GM23248 (cell line): ENCODE results near the gene LILRA6. TPM values are rescaled to one million over a fixed set of nuclear protein-coding genes. Genes with fewer than 3 reads are reported as not detected.

Experiments used
- DNase-seq: peaks from one replicate; pipeline ENCODE4 v3.0.0-alpha.2; 2015
- H2AFZ ChIP-seq: fragments of 200-600 bp; sonication (generic); 2 replicates; pipeline ENCODE4 v1.6.1; 2016; ENCODE audit warnings: antibody characterized with exemption
- H3F3A ChIP-seq: fragments of 200-600 bp; sonication (generic); 2 replicates; pipeline ENCODE4 v1.6.1; 2016; ENCODE audit warnings: mild to moderate bottlenecking, antibody characterized with exemption, mixed run types; ENCODE audit not compliant: insufficient read depth
- H3K27ac ChIP-seq: fragments of 200-600 bp; sonication (generic); 2 replicates; pipeline ENCODE4 v1.5.1; 2016; ENCODE audit warnings: mild to moderate bottlenecking
- H3K27me3 ChIP-seq: fragments of 200-600 bp; sonication (generic); replicated peaks from 2 replicates; pipeline ENCODE4 v1.6.1; 2016; ENCODE audit warnings: mild to moderate bottlenecking; ENCODE audit not compliant: insufficient read depth
- H3K36me3 ChIP-seq: fragments of 200-600 bp; sonication (generic); 2 replicates; pipeline ENCODE4 v1.6.1; 2016; ENCODE audit warnings: low read depth, mild to moderate bottlenecking
- H3K4me1 ChIP-seq: fragments of 200-600 bp; sonication (generic); 2 replicates; pipeline ENCODE4 v1.6.1; 2016; ENCODE audit warnings: mild to moderate bottlenecking; ENCODE audit not compliant: insufficient read depth
- H3K4me2 ChIP-seq: fragments of 200-600 bp; sonication (generic); one replicate; pipeline ENCODE4 v1.6.1; 2016; ENCODE audit warnings: mild to moderate bottlenecking; ENCODE audit not compliant: unreplicated experiment
- H3K4me3 ChIP-seq: fragments of 200-600 bp; sonication (generic); 2 replicates; pipeline ENCODE4 v1.5.1; 2016; ENCODE audit warnings: mild to moderate bottlenecking
- H3K79me2 ChIP-seq: fragments of 200-600 bp; sonication (generic); 2 replicates; pipeline ENCODE4 v1.6.1; 2016; ENCODE audit warnings: mild to moderate bottlenecking; ENCODE audit not compliant: insufficient read depth
- H3K9ac ChIP-seq: fragments of 200-600 bp; sonication (generic); 2 replicates; pipeline ENCODE4 v1.6.1; 2016; ENCODE audit warnings: mild to moderate bottlenecking
- H3K9me2 ChIP-seq: fragments of 200-600 bp; sonication (generic); 2 replicates; pipeline ENCODE4 v1.6.1; 2016; ENCODE audit warnings: mixed run types, mild to moderate bottlenecking, moderate library complexity; ENCODE audit not compliant: insufficient read depth
- H3K9me3 ChIP-seq: fragments of 200-600 bp; sonication (generic); one replicate; pipeline ENCODE4 v1.6.1; 2017; ENCODE audit warnings: low read depth
- H4K20me1 ChIP-seq: fragments of 200-600 bp; sonication (generic); 2 replicates; pipeline ENCODE4 v1.6.0; 2016; ENCODE audit not compliant: insufficient read depth
- EZH2 ChIP-seq: fragments of 200-600 bp; sonication (generic); IDR thresholded peaks from 2 replicates; pipeline ENCODE4 v1.6.1; 2018; ENCODE audit warnings: antibody characterized with exemption, mild to moderate bottlenecking; ENCODE audit not compliant: insufficient read depth, poor library complexity, severe bottlenecking
- EZH2phosphoT487 ChIP-seq: fragments of 200-600 bp; sonication (generic); IDR thresholded peaks from 2 replicates; pipeline ENCODE4 v1.6.1; 2018; ENCODE audit warnings: antibody characterized with exemption, moderate library complexity, mild to moderate bottlenecking, low read depth; ENCODE audit not compliant: insufficient read depth
- WGBS, 2 experiments: methylation state at CpG; one replicate each; pipeline ENCODE4 v1.1.6; 2015 to 2017; ENCODE audit warnings: low lambda C conversion rate in 2 of 2, low coverage in 1 of 2; ENCODE audit errors: missing lambda C conversion rate in 2 of 2; 5-methylcytosine and 5-hydroxymethylcytosine counted together
- in situ Hi-C: fragments of 300-500 bp; cut with MboI; formaldehyde crosslinking; loops from 2 replicates; pipeline ENCODE4 v1.15.0; 2020
- polyA plus RNA-seq: library from polyadenylated mRNA; unstranded; fragments of >200 nt; fragmentation: Nextera tagmentation; extraction: Ambion mirVana; gene quantifications from 2 replicates; pipeline ENCODE4 v1.2.1, GENCODE V29; 2016
- total RNA-seq: library from RNA; depleted of rRNA; stranded (reverse); fragments of >200 nt; shearing (Covaris generic); gene quantifications from 2 replicates; pipeline ENCODE4 v1.2.3, GENCODE V29; 2014

The LILRA6 gene
- total and polyA plus RNA-seq, 2 experiments from 2014 or later: not detected

GRCh38 chr19:54252845-54253244 lies 10.3 kb upstream of the LILRA6 start:
- H4K20me1 ChIP-seq: no peaks in the 10 kb centered on the region
- no peak for TF ChIP-seq EZH2
- no peaks in the 10 kb centered on the region for H3F3A ChIP-seq
- H3K9me2 ChIP-seq: no peaks in the 10 kb centered on the region
- H2AFZ ChIP-seq: no peak overlapping the region
- H3K79me2 ChIP-seq: no peaks in the 10 kb centered on the region
- in situ Hi-C loops: no loop called here
- H3K4me2 ChIP-seq: no peak overlapping the region
- H3K9me3 ChIP-seq: no peaks in the 10 kb centered on the region
- H3K27ac ChIP-seq: no peak overlapping the region
- peaks cover 42% of the 10 kb centered on the region for H3K27me3 ChIP-seq
- H3K4me1 ChIP-seq: no peaks in the 10 kb centered on the region
- no peaks in the 10 kb centered on the region for H3K36me3 ChIP-seq
- no peak for DNase-seq
- no peak overlapping the region for H3K4me3 ChIP-seq
- no peak overlapping the region for H3K9ac ChIP-seq
- WGBS, 2 experiments: 56 to 60% methylated on average over 11 of the region's 11 CpGs

GRCh38 chr19:54252243-54252642 lies 9.7 kb upstream of the LILRA6 start:
- H3K9ac ChIP-seq: no peak overlapping the region
- WGBS, 2 experiments: 51 to 52% methylated on average over 7 to 9 of the region's 9 CpGs
- H3K4me3 ChIP-seq: no peak overlapping the region
- H3K79me2 ChIP-seq: no peaks in the 10 kb centered on the region
- peaks cover 36% of the 10 kb centered on the region for H3K27me3 ChIP-seq
- H3K4me2 ChIP-seq: no peak overlapping the region
- H4K20me1 ChIP-seq: no peaks in the 10 kb centered on the region
- H3K9me3 ChIP-seq: no peaks in the 10 kb centered on the region
- in situ Hi-C loops: no loop called here
- H3K27ac ChIP-seq: no peak overlapping the region
- H3K9me2 ChIP-seq: no peaks in the 10 kb centered on the region
- DNase-seq: no peak
- H3K4me1 ChIP-seq: no peaks in the 10 kb centered on the region
- H3K36me3 ChIP-seq: no peaks in the 10 kb centered on the region
- TF ChIP-seq EZH2phosphoT487 (no peak), EZH2 (no peak)
- H3F3A ChIP-seq: no peaks in the 10 kb centered on the region
- no peak overlapping the region for H2AFZ ChIP-seq

GRCh38 chr19:54248016-54248601 lies 5.5 kb upstream of the LILRA6 start:
- no peak for TF ChIP-seq EZH2phosphoT487
- no peak for TF ChIP-seq EZH2
- H3F3A ChIP-seq: no peaks in the 10 kb centered on the region
- no peaks in the 10 kb centered on the region for H3K36me3 ChIP-seq
- no peak overlapping the region for H3K9ac ChIP-seq
- no peaks in the 10 kb centered on the region for H3K9me3 ChIP-seq
- H3K4me1 ChIP-seq: no peaks in the 10 kb centered on the region
- no peak overlapping the region for H3K4me2 ChIP-seq
- no peaks in the 10 kb centered on the region for H3K79me2 ChIP-seq
- H3K27me3 ChIP-seq: peaks cover 21% of the 10 kb centered on the region
- H3K9me2 ChIP-seq: no peaks in the 10 kb centered on the region
- no peak overlapping the region for H2AFZ ChIP-seq
- H3K27ac ChIP-seq: no peak overlapping the region
- in situ Hi-C loops: no loop called here
- WGBS, 2 experiments: 48 to 56% methylated on average over 8 of the region's 8 CpGs
- no peak overlapping the region for H3K4me3 ChIP-seq
- H4K20me1 ChIP-seq: no peaks in the 10 kb centered on the region
- peak; percentile 37 for DNase-seq

GRCh38 chr19:54247106-54247930 lies 4.7 kb upstream of the LILRA6 start:
- in situ Hi-C loops: no loop called here
- no peak for DNase-seq
- 75% methylated on average over 20 of the region's 20 CpGs for WGBS, 2 experiments
- Histone ChIP-seq H3K9me3 (no peaks in the 10 kb centered on the region), H3K4me2 (no peak overlapping the region), H3K36me3 (no peaks in the 10 kb centered on the region), H3F3A (no peaks in the 10 kb centered on the region), H3K27me3 (peaks cover 13% of the 10 kb centered on the region; the same call in 1 of the 2 replicates), H3K9ac (no peak overlapping the region), H3K4me3 (no peak overlapping the region), H2AFZ (no peak overlapping the region), H3K79me2 (no peaks in the 10 kb centered on the region), H3K27ac (no peak overlapping the region), H3K4me1 (no peaks in the 10 kb centered on the region), H3K9me2 (no peaks in the 10 kb centered on the region), H4K20me1 (no peaks in the 10 kb centered on the region)
- TF ChIP-seq EZH2 (no peak), EZH2phosphoT487 (no peak)
